T-helper 1 cell treated with Interleukin-12 subunit alpha and Interleukin-12 subunit beta and Interleukin-4 antibody, amounts not matched to agents 30 ng/mL and 1 ng/mL, for 36 hours (primary cell): ENCODE results near the gene BCAR3. TPM values are rescaled to one million over a fixed set of nuclear protein-coding genes. Genes with fewer than 3 reads are reported as not detected.

Source experiments
- intact Hi-C: fragments of 100-400 bp; cut with micrococcal nuclease; formaldehyde crosslinking; loops from one replicate; pipeline ENCODE4 v1.15.1; 2024
- total RNA-seq: library from RNA; stranded (reverse); gene quantifications from 2 replicates; pipeline ENCODE4 v1.2.3, GENCODE V29; 2022

BCAR3 gene
- total RNA-seq, 1 donor from 2014 or later, result 0.39 TPM

GRCh38 chr1:93620172-93620840, 61.3 kb downstream of the BCAR3 start:
- intact Hi-C loops, result no loop called here

GRCh38 chr1:93619507-93620171, 62.0 kb downstream of the BCAR3 start:
- intact Hi-C loops, result no loop called here

GRCh38 chr1:93617670-93618499, 63.8 kb downstream of the BCAR3 start:
- intact Hi-C loops, result no loop called here

GRCh38 chr1:93616996-93617669, 64.5 kb downstream of the BCAR3 start:
- intact Hi-C loops, result no loop called here

GRCh38 chr1:93616221-93616995, 65.2 kb downstream of the BCAR3 start:
- intact Hi-C loops, result no loop called here

- intact Hi-C loops, result no loop called here
Observed at GRCh38 chr1:93615582-93616150, 66.0 kb downstream of the BCAR3 start.

GRCh38 chr1:93614986-93615581, 66.6 kb downstream of the BCAR3 start:
- intact Hi-C loops, result no loop called here

GRCh38 chr1:93614541-93614940, 67.1 kb downstream of the BCAR3 start:
- intact Hi-C loops, result no loop called here

- intact Hi-C loops, result no loop called here
Observed at GRCh38 chr1:93613898-93614297, 67.7 kb downstream of the BCAR3 start.

- intact Hi-C loops, result no loop called here
Observed at GRCh38 chr1:93612510-93612909, 69.1 kb downstream of the BCAR3 start.

- intact Hi-C loops, result no loop called here
Observed at GRCh38 chr1:93611668-93612067, 70.0 kb downstream of the BCAR3 start.

- intact Hi-C loops, result no loop called here
Observed at GRCh38 chr1:93609536-93609935, 72.1 kb downstream of the BCAR3 start.

- intact Hi-C loops, result no loop called here
Observed at GRCh38 chr1:93608187-93609109, 73.2 kb downstream of the BCAR3 start.

- intact Hi-C loops, result no loop called here
Observed at GRCh38 chr1:93607814-93608186, 73.8 kb downstream of the BCAR3 start.

GRCh38 chr1:93605812-93606512, 75.7 kb downstream of the BCAR3 start:
- intact Hi-C loops, result no loop called here

GRCh38 chr1:93605026-93605568, 76.5 kb downstream of the BCAR3 start:
- intact Hi-C loops, result no loop called here

- intact Hi-C loops, result no loop called here
Observed at GRCh38 chr1:93604411-93604810, 77.2 kb downstream of the BCAR3 start.

- intact Hi-C loops, result no loop called here
Observed at GRCh38 chr1:93603601-93604000, 78.0 kb downstream of the BCAR3 start.
